ENCODE measurements around the gene VAV2. TPM values are rescaled to one million over a fixed set of nuclear protein-coding genes. Genes with fewer than 3 reads are reported as not detected.

Gene VAV2
- total RNA-seq, 4 donors from 2014 or later: 4.7 to 42.2 (median 15.8) TPM

DNA sequence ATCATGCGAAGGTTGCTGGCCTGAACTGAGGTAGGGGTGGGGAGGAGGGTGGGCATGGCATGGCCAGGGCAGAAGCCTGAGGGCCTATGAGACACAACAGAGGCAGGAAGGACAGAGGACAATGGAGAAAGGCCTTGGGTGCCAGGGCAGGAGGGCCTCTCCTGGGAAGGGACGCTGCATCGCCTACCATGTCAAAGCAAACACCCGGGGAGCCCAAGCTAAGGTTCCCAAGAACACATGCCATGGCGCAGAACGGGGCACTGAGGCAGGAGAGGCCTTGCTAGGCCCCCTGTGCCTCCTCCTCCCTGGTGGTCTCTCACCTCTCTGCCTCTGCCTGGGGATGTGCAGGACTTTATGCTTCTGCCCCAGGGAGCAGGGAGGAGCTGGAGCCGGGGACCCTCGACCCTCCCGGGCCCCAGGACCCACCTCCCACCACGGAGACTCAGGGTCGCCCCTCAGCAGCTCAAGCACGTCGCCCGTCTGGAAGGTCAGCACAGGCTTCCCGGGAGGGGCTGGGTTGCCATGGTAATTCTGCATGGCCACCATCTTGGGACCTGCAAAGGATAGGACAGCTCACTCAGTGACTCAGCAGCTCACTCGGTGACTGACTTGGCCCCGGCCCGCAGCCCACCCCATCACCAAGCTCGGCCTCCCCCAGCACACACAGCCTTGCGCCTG is 213.6 kb downstream of the VAV2 start:
- H3K36me3 ChIP-seq: no peaks in the 10 kb centered on the region
- intact Hi-C loops (cut with DNase I; ENCODE audit: low total_unique reads): no loop called here

GRCh38 chr9:133777871-133778270 is 214.3 kb downstream of the VAV2 start:
- Histone ChIP-seq H3K36me3 (no peaks in the 10 kb centered on the region), H3K27me3 (no peaks in the 10 kb centered on the region), H3K4me1 (no peaks in the 10 kb centered on the region), H3K9me3 (peaks cover 0 to 5% of the 10 kb centered on the region in 2 donors), H3K4me3 (no peak overlapping the region), H3K27ac (no peak overlapping the region)
- intact Hi-C loops (cut with DNase I; ENCODE audit: low total_unique reads): no loop called here
- no peak for DNase-seq
- TF ChIP-seq, protein P1, sequence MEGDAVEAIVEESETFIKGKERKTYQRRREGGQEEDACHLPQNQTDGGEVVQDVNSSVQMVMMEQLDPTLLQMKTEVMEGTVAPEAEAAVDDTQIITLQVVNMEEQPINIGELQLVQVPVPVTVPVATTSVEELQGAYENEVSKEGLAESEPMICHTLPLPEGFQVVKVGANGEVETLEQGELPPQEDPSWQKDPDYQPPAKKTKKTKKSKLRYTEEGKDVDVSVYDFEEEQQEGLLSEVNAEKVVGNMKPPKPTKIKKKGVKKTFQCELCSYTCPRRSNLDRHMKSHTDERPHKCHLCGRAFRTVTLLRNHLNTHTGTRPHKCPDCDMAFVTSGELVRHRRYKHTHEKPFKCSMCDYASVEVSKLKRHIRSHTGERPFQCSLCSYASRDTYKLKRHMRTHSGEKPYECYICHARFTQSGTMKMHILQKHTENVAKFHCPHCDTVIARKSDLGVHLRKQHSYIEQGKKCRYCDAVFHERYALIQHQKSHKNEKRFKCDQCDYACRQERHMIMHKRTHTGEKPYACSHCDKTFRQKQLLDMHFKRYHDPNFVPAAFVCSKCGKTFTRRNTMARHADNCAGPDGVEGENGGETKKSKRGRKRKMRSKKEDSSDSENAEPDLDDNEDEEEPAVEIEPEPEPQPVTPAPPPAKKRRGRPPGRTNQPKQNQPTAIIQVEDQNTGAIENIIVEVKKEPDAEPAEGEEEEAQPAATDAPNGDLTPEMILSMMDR (IDR thresholded peaks at IDR 0.05): no peak
- TF ChIP-seq POLR2A (IDR thresholded peaks at IDR 0.05): no peak

More for the DNA sequence above, 213.6 kb downstream of the VAV2 start:
- Histone ChIP-seq H3K27ac (no peak overlapping the region), H3K4me3 (no peak overlapping the region), H3K4me1 (no peaks in the 10 kb centered on the region), H3K27me3 (no peaks in the 10 kb centered on the region), H3K9me3 (peaks cover 0 to 5% of the 10 kb centered on the region in 2 donors)
- no peak for DNase-seq
- TF ChIP-seq, protein P1 (IDR thresholded peaks at IDR 0.05): no peak
- no peak for TF ChIP-seq POLR2A (IDR thresholded peaks at IDR 0.05)

- H3K9me3 ChIP-seq: peaks cover 0 to 5% of the 10 kb centered on the region in 2 donors
- intact Hi-C loops (cut with DNase I; ENCODE audit: low total_unique reads): no loop called here
- TF ChIP-seq POLR2A (IDR thresholded peaks at IDR 0.05): no peak
- TF ChIP-seq, protein P1 (IDR thresholded peaks at IDR 0.05): no peak
- H3K36me3 ChIP-seq: no peaks in the 10 kb centered on the region
- no peak overlapping the region for H3K27ac ChIP-seq
- H3K4me1 ChIP-seq: no peaks in the 10 kb centered on the region
- no peaks in the 10 kb centered on the region for H3K27me3 ChIP-seq
- no peak overlapping the region for H3K4me3 ChIP-seq
- DNase-seq: no peak
Measured at GRCh38 chr9:133777068-133777791, 214.9 kb downstream of the VAV2 start.

- Histone ChIP-seq H3K9me3 (peaks cover 0 to 5% of the 10 kb centered on the region in 2 donors), H3K4me3 (no peak overlapping the region), H3K36me3 (no peaks in the 10 kb centered on the region), H3K4me1 (no peaks in the 10 kb centered on the region), H3K27me3 (no peaks in the 10 kb centered on the region), H3K27ac (no peak overlapping the region)
- intact Hi-C loops (cut with DNase I; ENCODE audit: low total_unique reads): no loop called here
- no peak for TF ChIP-seq POLR2A (IDR thresholded peaks at IDR 0.05)
- TF ChIP-seq, protein P1 (IDR thresholded peaks at IDR 0.05): no peak
- no peak for DNase-seq
Measured at GRCh38 chr9:133775951-133776905, 215.9 kb downstream of the VAV2 start.

All from uterus (tissue), 4 donors.